Glutamatergic neuron (in vitro differentiated cells): ENCODE measurements around the gene MAB21L3. TPM values are rescaled to one million over a fixed set of nuclear protein-coding genes. Genes with fewer than 3 reads are reported as not detected.

Experiments used
- DNase-seq: peaks from one replicate; pipeline ENCODE4 v3.0.0; 2022
- H3K27ac Mint-ChIP-seq: one replicate; pipeline ENCODE4 v1.8.0; 2020; ENCODE audit warnings: mild to moderate bottlenecking, mixed read lengths, inconsistent platforms; ENCODE audit not compliant: unreplicated experiment
- H3K27me3 Mint-ChIP-seq: one replicate; pipeline ENCODE4 v1.8.0; 2020; ENCODE audit warnings: mild to moderate bottlenecking, moderate library complexity, mixed read lengths, inconsistent platforms; ENCODE audit not compliant: unreplicated experiment
- H3K36me3 Mint-ChIP-seq: one replicate; pipeline ENCODE4 v1.8.0; 2020; ENCODE audit warnings: mild to moderate bottlenecking, mixed read lengths, inconsistent platforms; ENCODE audit not compliant: unreplicated experiment
- H3K4me1 Mint-ChIP-seq: one replicate; pipeline ENCODE4 v1.8.0; 2020; ENCODE audit warnings: mild to moderate bottlenecking, low read depth, mixed read lengths, inconsistent platforms; ENCODE audit not compliant: unreplicated experiment
- H3K4me3 Mint-ChIP-seq: one replicate; pipeline ENCODE4 v1.8.0; 2020; ENCODE audit warnings: mild to moderate bottlenecking, mixed read lengths, inconsistent platforms; ENCODE audit not compliant: unreplicated experiment
- H3K9me3 Mint-ChIP-seq: one replicate; pipeline ENCODE4 v1.8.0; 2020; ENCODE audit warnings: mild to moderate bottlenecking, moderate library complexity, mixed read lengths, inconsistent platforms; ENCODE audit not compliant: unreplicated experiment
- CTCF ChIP-seq: fragments of 200-600 bp; sonication (generic); IDR thresholded peaks from one replicate; pipeline ENCODE4 v1.5.0; 2021; ENCODE audit not compliant: partially characterized antibody, unreplicated experiment
- total RNA-seq: library from RNA; stranded (reverse); fragmentation: NEBNext Ultra II Directional; extraction: Animal tissue kit (Norgen Biotek cat#: 25700); gene quantifications from one replicate; pipeline ENCODE4 v1.2.1, GENCODE V29; 2021; ENCODE audit not compliant: unreplicated experiment

MAB21L3 gene
- total RNA-seq, 1 donor from 2014 or later = 0.22 TPM

GRCh38 chr1:116167625-116168276 lies 56.6 kb downstream of the MAB21L3 start:
- TF ChIP-seq CTCF = no peak
- H3K9me3 Mint-ChIP-seq = peaks cover 7% of the 10 kb centered on the region
- peaks cover 17% of the 10 kb centered on the region for H3K27me3 Mint-ChIP-seq
- peaks cover 17% of the 10 kb centered on the region for H3K4me1 Mint-ChIP-seq
- H3K27ac Mint-ChIP-seq = peak overlapping the region; percentile 85
- no peaks in the 10 kb centered on the region for H3K36me3 Mint-ChIP-seq
- peak; percentile 34 for DNase-seq
- H3K4me3 Mint-ChIP-seq = peak overlapping the region; percentile 87

DNA sequence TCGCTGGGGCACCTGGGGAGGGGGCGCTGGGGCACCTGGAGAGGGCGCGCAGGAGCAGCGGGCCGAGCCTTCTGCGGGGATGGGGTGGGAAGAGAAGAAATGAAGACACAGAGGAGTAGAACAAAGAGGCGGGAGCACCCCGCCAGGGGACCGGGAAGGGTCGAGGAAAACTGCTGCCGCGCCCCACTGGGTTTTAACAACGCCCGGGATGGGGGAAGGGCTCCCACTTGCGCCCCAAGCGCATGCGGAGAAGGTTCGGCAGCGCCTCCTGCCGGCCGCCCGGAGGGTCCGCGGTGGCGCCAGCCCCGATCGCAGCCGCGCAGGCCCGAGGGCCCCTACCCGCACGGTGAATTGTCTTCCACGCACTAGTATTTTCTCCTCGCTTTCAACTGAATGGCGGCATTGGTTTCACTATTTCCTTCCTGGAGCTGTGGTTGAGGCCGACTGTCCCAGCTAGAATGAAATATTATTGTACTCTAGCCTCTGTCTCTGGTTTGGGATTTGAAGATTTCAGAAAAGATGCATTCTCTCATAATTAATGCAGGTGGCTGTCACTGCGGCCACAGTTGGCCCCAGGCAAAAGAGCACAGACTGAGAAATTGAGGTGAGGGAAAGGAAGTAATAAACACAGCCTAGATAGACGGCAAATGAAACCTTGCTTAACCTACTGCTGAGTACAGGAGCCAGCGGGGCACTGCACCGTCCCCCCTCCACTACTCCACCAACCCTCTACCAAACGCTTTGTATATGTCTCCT lies 57.3 kb downstream of the MAB21L3 start:
- peak overlapping the region; percentile 12 for H3K27ac Mint-ChIP-seq
- no peaks in the 10 kb centered on the region for H3K36me3 Mint-ChIP-seq
- TF ChIP-seq CTCF = peak; percentile 91
- DNase-seq = peak; percentile 93
- H3K4me1 Mint-ChIP-seq = peaks cover 17% of the 10 kb centered on the region
- H3K9me3 Mint-ChIP-seq = peaks cover 7% of the 10 kb centered on the region
- peaks cover 17% of the 10 kb centered on the region for H3K27me3 Mint-ChIP-seq
- peak overlapping the region; percentile 87 for H3K4me3 Mint-ChIP-seq

DNA sequence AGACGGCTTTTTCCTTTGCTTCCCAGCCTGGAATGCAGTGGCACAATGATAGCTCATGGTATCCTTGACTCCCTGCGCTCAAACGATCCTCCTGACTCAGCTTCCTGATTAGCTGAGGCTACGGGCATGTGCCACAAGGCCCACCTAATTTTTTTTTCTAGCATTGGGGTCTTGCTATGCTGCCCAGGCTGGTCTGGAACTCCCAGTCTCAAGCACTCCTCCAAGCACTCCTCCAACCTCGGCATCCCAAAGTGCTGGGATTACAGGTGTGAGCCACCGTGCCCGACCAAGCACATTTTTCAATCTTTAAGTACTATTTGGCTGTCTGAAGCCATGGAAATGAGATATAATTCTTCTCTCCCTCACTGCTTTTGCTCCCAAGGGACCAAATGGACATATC lies 58.7 kb downstream of the MAB21L3 start:
- no peak for TF ChIP-seq CTCF
- DNase-seq = no peak
- Mint-ChIP-seq H3K36me3 (no peaks in the 10 kb centered on the region), H3K27me3 (peaks cover 15% of the 10 kb centered on the region), H3K9me3 (peaks cover 6% of the 10 kb centered on the region), H3K27ac (no peak overlapping the region), H3K4me1 (peaks cover 12% of the 10 kb centered on the region), H3K4me3 (no peak overlapping the region)

GRCh38 chr1:116170721-116171589 lies 59.8 kb downstream of the MAB21L3 start:
- peaks cover 14% of the 10 kb centered on the region for H3K27me3 Mint-ChIP-seq
- H3K9me3 Mint-ChIP-seq = peaks cover 6% of the 10 kb centered on the region
- H3K27ac Mint-ChIP-seq = no peak overlapping the region
- peaks cover 11% of the 10 kb centered on the region for H3K4me1 Mint-ChIP-seq
- no peak for TF ChIP-seq CTCF
- no peak overlapping the region for H3K4me3 Mint-ChIP-seq
- no peak for DNase-seq
- H3K36me3 Mint-ChIP-seq = no peaks in the 10 kb centered on the region
